Fibroblast of the conjunctiva (primary cell): ENCODE data around the gene CFAP410.
A peak's percentile ranks its signal among the peaks of the same experiment; 100 is the strongest.

Source experiments
- DNase-seq: peaks from one replicate; pipeline ENCODE4 v3.0.0-alpha.2; 2010; ENCODE audit warnings: low read depth

CFAP410 gene

DNA sequence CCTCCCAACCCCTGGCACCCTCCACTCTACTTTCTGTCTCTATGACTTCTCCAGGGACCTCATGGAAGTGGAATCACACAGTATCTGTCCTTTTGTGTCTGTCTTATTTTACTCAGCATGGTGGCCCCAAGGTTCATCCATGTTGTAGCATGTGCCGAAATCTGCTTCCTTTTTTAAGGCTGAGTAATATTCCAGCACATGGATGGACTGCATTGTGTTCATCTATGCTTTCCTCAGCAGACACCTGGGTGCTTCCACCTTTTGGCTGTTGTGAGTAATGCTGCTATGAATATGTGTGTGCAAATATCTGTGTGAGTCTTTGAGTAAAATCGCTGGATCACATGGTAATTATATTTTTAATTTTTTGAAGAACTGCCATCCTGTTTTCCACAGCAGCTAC lies 40.9 kb downstream of the CFAP410 start:
- no peak for DNase-seq

DNA sequence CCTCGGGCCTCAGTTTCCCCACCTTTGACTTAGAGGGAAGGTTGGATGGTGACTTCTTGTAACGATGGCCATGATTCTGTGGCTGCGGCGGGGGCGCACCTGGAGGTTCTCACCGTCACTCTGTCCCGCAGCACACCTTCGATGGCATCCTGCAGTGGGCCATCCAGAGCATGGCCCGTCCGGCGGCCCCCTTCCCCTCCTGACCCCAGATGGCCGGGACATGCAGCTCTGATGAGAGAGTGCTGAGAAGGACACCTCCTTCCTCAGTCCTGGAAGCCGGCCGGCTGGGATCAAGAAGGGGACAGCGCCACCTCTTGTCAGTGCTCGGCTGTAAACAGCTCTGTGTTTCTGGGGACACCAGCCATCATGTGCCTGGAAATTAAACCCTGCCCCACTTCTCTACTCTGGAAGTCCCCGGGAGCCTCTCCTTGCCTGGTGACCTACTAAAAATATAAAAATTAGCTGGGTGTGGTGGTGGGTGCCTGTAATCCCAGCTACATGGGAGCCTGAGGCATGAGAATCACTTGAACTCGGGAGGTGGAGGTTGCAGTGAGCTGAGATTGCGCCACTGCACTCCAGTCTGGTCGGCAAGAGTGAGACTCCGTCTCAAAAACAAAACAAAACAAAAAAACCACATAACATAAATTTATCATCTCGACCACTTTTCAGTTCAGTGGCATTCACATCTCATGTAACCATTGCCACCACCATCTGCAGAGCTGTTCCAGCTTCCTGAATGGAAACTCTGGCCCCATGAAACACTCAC lies 41.5 kb downstream of the CFAP410 start:
- peak; percentile 67 for DNase-seq

GRCh38 chr21:44296916-44297315 lies 42.3 kb downstream of the CFAP410 start:
- no peak for DNase-seq

- no peak for DNase-seq
Measured at GRCh38 chr21:44296103-44296519, 43.1 kb downstream of the CFAP410 start.

- DNase-seq: no peak
Measured at GRCh38 chr21:44295646-44296045, 43.5 kb downstream of the CFAP410 start.

DNA sequence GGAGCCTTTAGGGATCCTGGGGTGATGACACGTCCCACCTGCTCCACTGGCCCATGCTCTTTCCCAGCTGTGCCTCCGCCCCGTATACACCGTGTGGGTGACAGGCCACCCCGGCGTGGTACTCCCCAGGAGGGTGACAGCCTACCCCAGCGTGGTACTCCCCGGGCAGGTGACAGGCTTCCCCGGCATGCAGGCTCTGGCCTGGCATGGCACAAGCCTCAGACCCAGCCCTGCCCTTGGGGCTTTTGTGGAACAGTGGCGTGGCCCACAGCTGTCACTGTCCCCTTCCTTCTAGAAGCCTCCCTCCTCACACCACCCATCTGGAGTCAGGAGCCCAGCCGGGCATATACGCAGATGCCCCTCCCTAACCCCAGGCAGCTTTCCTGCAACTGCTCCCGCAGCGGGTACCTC lies 44.0 kb downstream of the CFAP410 start:
- no peak for DNase-seq

GRCh38 chr21:44294391-44295162 lies 44.6 kb downstream of the CFAP410 start:
- DNase-seq: no peak

- no peak for DNase-seq
Measured at GRCh38 chr21:44293551-44294231, 45.5 kb downstream of the CFAP410 start.

- DNase-seq: no peak
Measured at GRCh38 chr21:44292812-44293195, 46.4 kb downstream of the CFAP410 start.

GRCh38 chr21:44291936-44292811 lies 47.0 kb downstream of the CFAP410 start:
- DNase-seq: no peak

GRCh38 chr21:44291078-44291935 lies 47.9 kb downstream of the CFAP410 start:
- DNase-seq: no peak

DNA sequence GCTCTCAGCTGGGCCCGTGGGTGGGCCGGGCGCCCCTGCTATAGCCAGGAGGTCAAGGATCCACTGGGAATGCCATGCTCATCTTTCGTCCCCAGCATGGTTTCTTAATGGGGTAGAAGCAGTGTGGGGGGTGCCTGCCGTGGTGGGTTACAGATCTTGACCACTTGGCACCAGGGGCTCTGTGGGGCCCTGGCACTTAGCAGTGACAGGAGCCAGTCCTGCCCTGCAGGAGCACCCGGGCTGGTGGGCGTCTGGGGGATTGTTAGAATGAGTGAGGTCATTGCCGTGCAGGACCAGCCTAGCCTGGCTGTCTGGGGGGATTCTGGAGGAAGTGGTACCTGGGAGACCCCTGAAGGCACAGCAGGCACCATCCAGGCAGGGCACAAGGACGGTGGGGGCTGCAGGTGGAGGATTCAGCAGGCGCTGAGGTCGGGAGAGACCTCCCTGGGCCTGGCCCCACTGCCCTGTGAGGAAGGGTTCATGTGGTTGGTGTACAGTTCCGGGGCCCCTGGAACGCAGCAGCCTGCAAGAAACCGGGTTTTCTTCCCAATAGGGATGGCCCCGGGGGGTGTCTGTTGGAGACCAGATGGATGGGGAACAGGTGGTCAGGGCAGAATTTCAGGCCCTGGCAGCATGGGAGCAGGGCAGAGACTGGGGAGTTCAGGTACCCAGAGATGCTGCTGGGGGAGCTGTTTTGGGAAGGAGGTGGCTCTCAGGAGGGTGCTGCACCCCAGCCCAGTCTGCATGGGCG lies 48.7 kb downstream of the CFAP410 start:
- no peak for DNase-seq

DNA sequence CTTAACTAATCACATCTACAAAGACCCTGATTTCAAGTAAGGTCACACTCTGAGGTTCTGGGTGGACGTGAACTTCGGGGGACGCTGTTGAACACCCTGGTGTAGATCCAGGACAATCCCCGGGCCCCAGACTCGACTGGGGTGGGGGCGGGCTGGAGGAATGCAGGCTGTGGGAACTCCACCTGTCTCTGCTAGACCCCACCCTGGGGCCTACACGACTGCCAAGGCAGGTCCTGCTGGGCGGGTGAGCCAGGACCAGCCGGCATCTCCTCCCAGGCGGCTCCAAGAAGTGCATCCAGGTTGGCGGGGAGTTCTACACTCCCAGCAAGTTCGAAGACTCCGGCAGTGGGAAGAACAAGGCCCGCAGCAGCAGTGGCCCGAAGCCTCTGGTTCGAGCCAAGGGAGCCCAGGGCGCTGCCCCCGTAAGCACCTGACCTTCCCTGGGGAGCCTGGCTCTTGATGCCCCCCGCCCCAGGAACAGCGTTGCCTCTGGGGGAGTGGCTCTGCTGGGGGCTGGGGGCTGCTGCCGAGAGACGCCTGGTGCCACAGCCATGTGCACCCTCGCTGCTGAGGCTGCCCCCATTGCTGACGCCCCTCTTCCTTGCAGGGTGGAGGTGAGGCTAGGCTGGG lies 49.7 kb downstream of the CFAP410 start:
- no peak for DNase-seq

GRCh38 chr21:44288251-44289110 lies 50.7 kb downstream of the CFAP410 start:
- no peak for DNase-seq

GRCh38 chr21:44286716-44287632 lies 52.2 kb downstream of the CFAP410 start:
- DNase-seq: no peak

DNA sequence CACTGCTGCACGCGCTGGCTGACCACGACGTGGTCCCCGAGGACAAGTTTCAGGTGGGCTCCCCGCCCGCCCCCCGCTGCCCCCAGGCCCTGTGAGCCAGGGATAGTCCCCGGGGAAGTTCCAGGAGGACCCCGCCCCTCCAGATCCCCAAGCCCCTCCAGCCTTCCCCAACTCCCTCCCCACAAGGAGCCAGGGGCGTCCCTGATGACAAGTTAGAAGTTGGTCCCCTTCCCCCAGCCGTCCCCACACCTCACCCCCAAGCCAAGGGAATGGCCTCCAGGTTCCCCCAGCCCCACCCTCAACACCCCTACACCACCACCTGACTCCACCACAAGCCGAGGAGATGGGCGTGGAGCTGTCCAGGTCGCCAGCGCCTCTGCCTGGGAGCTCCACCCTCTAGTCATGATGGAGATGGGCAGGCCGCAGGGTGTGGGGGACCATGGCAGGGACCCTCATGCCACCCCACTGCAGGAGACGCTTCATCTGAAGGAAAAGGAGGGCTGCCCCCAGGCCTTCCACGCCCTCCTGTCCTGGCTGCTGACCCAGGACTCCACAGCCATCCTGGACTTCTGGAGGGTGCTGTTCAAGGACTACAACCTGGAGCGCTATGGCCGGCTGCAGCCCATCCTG lies 53.0 kb downstream of the CFAP410 start:
- no peak for DNase-seq
